ENCODE results near the gene TMPRSS5. TPM values are rescaled to one million over a fixed set of nuclear protein-coding genes. Genes with fewer than 3 reads are reported as not detected.

Gene TMPRSS5
- total and polyA plus RNA-seq, 10 donors = 0.42 to 1.7 (median 0.71) TPM

DNA sequence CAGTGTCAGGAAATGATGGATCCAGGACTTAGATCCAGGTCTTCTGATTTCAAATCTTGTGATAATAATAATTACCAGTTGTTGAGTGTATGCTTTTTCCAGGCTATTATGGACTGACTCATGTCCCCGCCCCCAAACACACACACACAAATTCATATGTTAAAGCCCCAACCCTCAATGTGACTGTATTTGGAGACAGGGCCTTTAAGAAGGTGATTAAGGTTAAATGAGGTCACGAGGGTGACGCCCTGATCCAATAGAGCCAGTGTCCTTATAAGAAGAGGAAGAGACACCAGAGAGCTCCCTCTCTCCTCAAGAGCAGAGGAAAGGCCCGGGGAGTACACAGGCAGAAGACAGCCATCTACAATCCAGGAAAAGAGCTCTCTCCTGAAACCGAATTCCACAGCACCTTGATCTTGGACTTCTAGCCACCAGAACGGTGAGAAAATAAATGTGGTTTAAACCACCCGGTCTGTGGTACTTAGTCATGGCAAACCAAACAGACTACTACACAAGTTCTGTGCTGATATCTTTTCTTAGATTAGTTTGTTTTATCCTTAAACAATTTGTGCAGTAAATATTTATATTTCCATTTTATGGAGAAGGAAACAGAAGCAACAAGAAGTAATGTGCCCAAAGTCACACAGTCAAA lies 8.2 kb downstream of the TMPRSS5 start:
- TF ChIP-seq POLR2AphosphoS5 (IDR thresholded peaks at IDR 0.05) = no peak
- 83 to 94% (median 86%) methylated on average over 7 of the region's 7 CpGs for WGBS, 5 donors
- Histone ChIP-seq H3K4me3 (no peak overlapping the region), H3K9me3 (no peaks in the 10 kb centered on the region), H3K4me1 (no peaks in the 10 kb centered on the region), H3K36me3 (peaks cover 0 to 5% (median 0%) of the 10 kb centered on the region in 6 donors), H3K27ac (no peak overlapping the region), H3K27me3 (replicated peaks in 1 of 7) (no peaks in the 10 kb centered on the region)
- DNase-seq = no peak
- intact Hi-C loops (cut with DNase I; ENCODE audit: low total_unique reads) = no loop called here

GRCh38 chr11:113697111-113697510 lies 9.0 kb downstream of the TMPRSS5 start:
- intact Hi-C loops (cut with DNase I; ENCODE audit: low total_unique reads) = no loop called here
- 93 to 98% (median 94%) methylated on average over 5 of the region's 5 CpGs for WGBS, 5 donors

GRCh38 chr11:113695207-113695606 lies 10.9 kb downstream of the TMPRSS5 start:
- no peaks in the 10 kb centered on the region for H3K9me3 ChIP-seq
- TF ChIP-seq POLR2A (IDR thresholded peaks at IDR 0.05) (no peak), CTCF (IDR thresholded peaks at IDR 0.05 in 8 of 11, conservative IDR thresholded peaks at IDR 0.05 in 3 of 11) (no peak), POLR2AphosphoS5 (IDR thresholded peaks at IDR 0.05) (no peak)

More at GRCh38 chr11:113697111-113697510, 9.0 kb downstream of the TMPRSS5 start:
- H3K9me3 ChIP-seq = no peaks in the 10 kb centered on the region
- TF ChIP-seq POLR2A (IDR thresholded peaks at IDR 0.05) = no peak
- TF ChIP-seq POLR2AphosphoS5 (IDR thresholded peaks at IDR 0.05) = no peak
- no peak for TF ChIP-seq CTCF (IDR thresholded peaks at IDR 0.05 in 8 of 11, conservative IDR thresholded peaks at IDR 0.05 in 3 of 11)
- H3K36me3 ChIP-seq = peaks cover 0 to 5% (median 0%) of the 10 kb centered on the region in 6 donors
- no peaks in the 10 kb centered on the region for H3K27me3 ChIP-seq (replicated peaks in 1 of 7)
- no peak for DNase-seq
- H3K4me3 ChIP-seq = no peak overlapping the region
- no peaks in the 10 kb centered on the region for H3K4me1 ChIP-seq
- no peak overlapping the region for H3K27ac ChIP-seq

GRCh38 chr11:113694390-113694789 lies 11.7 kb downstream of the TMPRSS5 start:
- Histone ChIP-seq H3K27me3 (replicated peaks in 1 of 7) (no peaks in the 10 kb centered on the region), H3K4me1 (no peaks in the 10 kb centered on the region), H3K27ac (no peak overlapping the region), H3K36me3 (peaks cover 0 to 5% (median 0%) of the 10 kb centered on the region in 6 donors), H3K4me3 (no peak overlapping the region), H3K9me3 (no peaks in the 10 kb centered on the region)
- TF ChIP-seq CTCF (IDR thresholded peaks at IDR 0.05 in 8 of 11, conservative IDR thresholded peaks at IDR 0.05 in 3 of 11) (no peak), POLR2AphosphoS5 (IDR thresholded peaks at IDR 0.05) (no peak), POLR2A (IDR thresholded peaks at IDR 0.05) (no peak)
- intact Hi-C loops (cut with DNase I; ENCODE audit: low total_unique reads) = no loop called here
- DNase-seq = no peak
- WGBS, 5 donors = 91 to 95% (median 95%) methylated on average over 11 to 12 of the region's 12 CpGs

More at GRCh38 chr11:113695207-113695606, 10.9 kb downstream of the TMPRSS5 start:
- Histone ChIP-seq H3K4me3 (no peak overlapping the region), H3K27me3 (replicated peaks in 1 of 7) (no peaks in the 10 kb centered on the region), H3K36me3 (peaks cover 0 to 5% (median 0%) of the 10 kb centered on the region in 6 donors), H3K4me1 (no peaks in the 10 kb centered on the region), H3K27ac (no peak overlapping the region)
- intact Hi-C loops (cut with DNase I; ENCODE audit: low total_unique reads) = no loop called here
- WGBS, 5 donors = 71 to 95% (median 87%) methylated on average over 4 of the region's 4 CpGs
- DNase-seq = no peak

Measured in spleen (tissue), 11 donors.